Stimulated activated naive B cell treated with anti-CD40 and anti-IgM and Interleukin-4, amounts not matched to agents 10 μg/mL and 1 μg/mL and 100 μg/mL, for 72 hours (primary cell): Measurements from ENCODE around the gene LRRC14B.
"Not testable (repeated sequence)": the region's sequence is repeated elsewhere in the genome, so short reads cannot be mapped to it uniquely, and the experiment has no call there.

Experiments
- ATAC-seq, 2 donors: fragments of 150-1000 bp; cut with Tn5 transposase; replicated peaks; 2 replicates each; pipeline ENCODE4 v1.10.0; 2021; ENCODE audit warnings: moderate library complexity in 1 of 2
- DNase-seq: peaks from one replicate; pipeline ENCODE4 v3.0.0; 2021
- H3K27ac Mint-ChIP-seq: one replicate; pipeline ENCODE4 v1.8.0; 2022; ENCODE audit warnings: mild to moderate bottlenecking, mixed read lengths
- H3K27me3 Mint-ChIP-seq, 2 donors: one replicate each; pipeline ENCODE4 v1.8.0; 2022; ENCODE audit warnings: mixed read lengths in 2 of 2
- H3K36me3 Mint-ChIP-seq, 2 donors: one replicate each; pipeline ENCODE4 v1.8.0; 2022; ENCODE audit warnings: mixed read lengths in 2 of 2, mild to moderate bottlenecking in 1 of 2
- H3K4me1 Mint-ChIP-seq, 2 donors: one replicate each; pipeline ENCODE4 v1.8.0; 2022; ENCODE audit warnings: mixed read lengths in 2 of 2, mild to moderate bottlenecking in 1 of 2
- H3K4me3 Mint-ChIP-seq, 2 donors: one replicate each; pipeline ENCODE4 v1.8.0; 2022; ENCODE audit warnings: mild to moderate bottlenecking in 2 of 2, mixed read lengths in 2 of 2, moderate library complexity in 1 of 2
- H3K9me3 Mint-ChIP-seq, 2 donors: one replicate each; pipeline ENCODE4 v1.8.0; 2022; ENCODE audit warnings: mixed read lengths in 2 of 2, mild to moderate bottlenecking in 1 of 2

Gene LRRC14B

DNA sequence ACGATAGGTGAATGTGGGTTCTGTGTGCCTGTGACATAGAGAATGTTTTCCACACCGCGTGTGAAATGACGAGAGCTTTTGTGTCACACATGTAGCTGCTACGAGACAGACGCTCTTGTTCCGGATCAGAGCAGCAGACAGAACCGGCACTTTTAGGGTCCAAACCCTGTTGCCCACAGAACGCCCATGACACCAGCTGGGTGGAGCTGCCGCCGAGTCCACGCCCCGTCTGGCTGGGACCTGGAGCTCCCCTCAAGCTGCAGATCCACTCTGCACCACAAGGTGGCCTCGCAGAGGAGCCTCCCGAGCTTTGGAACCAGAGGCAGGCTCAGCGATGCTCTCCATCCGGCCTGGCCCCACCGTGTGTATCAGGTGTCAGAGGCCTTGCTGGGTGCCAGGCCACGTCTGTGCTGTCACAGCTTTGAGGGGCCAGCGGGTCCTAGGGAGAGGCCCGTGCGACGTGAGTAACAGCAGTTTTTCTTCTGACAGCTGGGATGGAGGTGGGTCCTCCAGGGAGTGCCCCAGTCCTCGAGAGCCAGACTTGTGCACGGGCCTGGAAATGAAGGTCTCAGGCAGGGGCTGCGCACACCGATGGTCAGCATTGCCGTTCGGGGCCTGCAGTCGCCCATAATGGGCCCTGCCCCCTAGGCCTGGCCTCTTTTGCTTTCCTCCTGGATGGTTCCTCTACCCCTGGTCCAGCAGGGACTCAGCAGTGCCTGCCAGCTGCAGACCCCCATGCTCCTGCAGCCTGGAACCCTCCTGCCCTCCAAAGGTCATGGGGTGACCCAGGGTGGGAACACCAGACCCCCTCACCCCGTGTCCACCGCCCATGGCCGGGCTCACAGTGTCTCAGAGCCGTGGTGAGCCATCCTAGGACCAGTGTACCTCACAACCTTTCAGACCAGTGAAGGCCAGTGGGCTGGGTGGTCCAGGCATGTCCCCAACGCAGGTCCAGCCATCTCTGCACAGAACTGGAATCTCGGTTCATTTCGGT, 2.5 kb upstream of the LRRC14B start:
- Mint-ChIP-seq H3K36me3 (no peaks in the 10 kb centered on the region), H3K27ac (no peak overlapping the region), H3K27me3 (peaks cover 16 to 22% of the 10 kb centered on the region in 2 donors), H3K4me3 (peak overlapping the region; percentile 50 to 54), H3K4me1 (peaks cover 20 to 29% of the 10 kb centered on the region in 2 donors), H3K9me3 (no peaks in the 10 kb centered on the region)
- DNase-seq = peak; percentile 83
- peak; percentile 92 to 93 for ATAC-seq

DNA sequence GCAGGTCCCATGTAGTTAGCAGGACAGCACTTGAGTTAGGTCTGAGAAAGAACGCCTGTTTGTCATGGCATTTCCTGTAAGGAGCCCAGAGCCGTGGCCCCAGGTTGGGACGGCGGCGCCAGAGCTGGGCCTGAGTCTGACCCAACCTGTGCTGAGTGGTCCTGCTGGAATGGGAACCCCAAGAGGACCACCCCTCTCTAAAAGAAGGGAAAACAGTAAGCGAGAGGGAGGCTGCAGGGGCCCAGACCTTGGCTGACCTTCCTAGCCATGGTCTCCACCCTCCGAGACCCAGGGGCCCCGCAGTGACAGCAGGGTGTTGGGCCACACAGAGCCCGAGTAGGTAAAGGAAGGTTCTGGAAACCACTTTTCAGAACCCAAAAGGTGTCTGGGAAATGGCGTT, 1.8 kb upstream of the LRRC14B start:
- Mint-ChIP-seq H3K36me3 (no peaks in the 10 kb centered on the region), H3K27me3 (peaks cover 16 to 22% of the 10 kb centered on the region in 2 donors), H3K4me3 (no peak overlapping the region), H3K27ac (no peak overlapping the region), H3K9me3 (no peaks in the 10 kb centered on the region), H3K4me1 (peaks cover 20 to 29% of the 10 kb centered on the region in 2 donors)
- no peak for DNase-seq
- no peak for ATAC-seq

DNA sequence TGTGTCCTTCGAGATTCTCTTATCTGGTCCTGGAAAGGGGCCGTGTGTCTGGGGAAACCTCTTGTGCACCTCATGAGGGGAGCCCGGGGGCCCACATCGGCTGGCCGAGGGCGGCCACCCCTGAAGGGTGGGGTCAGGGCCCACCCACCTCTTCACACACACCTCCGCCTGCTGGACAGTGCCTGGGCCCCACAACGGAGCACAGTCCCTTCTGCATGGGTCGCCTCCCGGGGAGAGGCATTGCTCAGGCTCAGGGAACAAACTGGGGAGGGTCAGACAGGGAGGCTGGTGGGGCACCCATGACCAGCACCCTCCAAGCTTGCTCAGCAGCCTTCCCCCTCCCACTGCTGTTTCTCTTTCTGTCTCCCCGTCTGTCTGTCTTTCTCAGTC, 1.3 kb upstream of the LRRC14B start:
- ATAC-seq (no peak), DNase-seq (no peak)
- no peak overlapping the region for H3K27ac Mint-ChIP-seq
- peaks cover 20 to 30% of the 10 kb centered on the region in 2 donors for H3K4me1 Mint-ChIP-seq
- no peak overlapping the region for H3K4me3 Mint-ChIP-seq
- peaks cover 16 to 22% of the 10 kb centered on the region in 2 donors for H3K27me3 Mint-ChIP-seq
- no peaks in the 10 kb centered on the region for H3K9me3 Mint-ChIP-seq
- no peaks in the 10 kb centered on the region for H3K36me3 Mint-ChIP-seq

DNA sequence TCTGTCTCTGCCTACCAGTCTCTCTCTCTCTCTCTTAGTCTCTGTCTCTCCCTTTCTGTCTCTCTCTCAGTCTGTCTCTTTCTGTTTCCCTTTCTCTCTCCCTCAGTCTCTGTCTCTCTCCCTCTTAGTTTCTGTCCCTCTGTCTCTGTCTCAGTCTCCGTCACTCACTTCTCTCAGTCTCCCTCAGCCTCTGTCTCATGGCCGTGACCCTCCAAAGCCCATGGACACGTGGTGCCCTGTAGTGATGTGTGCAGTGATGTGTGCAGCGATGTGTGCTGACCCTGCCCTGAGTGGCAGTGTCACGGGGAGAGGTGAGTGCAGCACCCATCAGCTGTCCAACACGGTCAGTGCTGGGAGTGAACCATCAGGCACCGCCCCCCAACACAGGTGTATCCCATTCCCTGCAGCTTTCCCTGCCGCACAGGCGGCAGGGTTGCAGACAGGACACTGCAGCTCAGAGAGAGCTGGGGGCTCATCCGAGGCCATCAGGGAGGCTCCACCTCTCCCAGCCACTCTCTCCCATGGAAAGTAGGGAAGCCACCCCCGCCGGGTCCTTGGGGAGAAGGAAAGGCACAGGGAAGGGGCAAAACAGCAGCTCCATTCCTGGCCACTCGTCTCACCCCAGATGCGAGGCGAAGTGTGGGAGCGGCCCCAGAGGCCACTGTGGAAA, 794 bp upstream of the LRRC14B start:
- ATAC-seq (no peak), DNase-seq (no peak)
- Mint-ChIP-seq H3K27ac (no peak overlapping the region), H3K4me3 (no peak overlapping the region), H3K4me1 (peaks cover 23 to 35% of the 10 kb centered on the region in 2 donors), H3K36me3 (no peaks in the 10 kb centered on the region), H3K27me3 (peaks cover 16 to 22% of the 10 kb centered on the region in 2 donors), H3K9me3 (no peaks in the 10 kb centered on the region)

DNA sequence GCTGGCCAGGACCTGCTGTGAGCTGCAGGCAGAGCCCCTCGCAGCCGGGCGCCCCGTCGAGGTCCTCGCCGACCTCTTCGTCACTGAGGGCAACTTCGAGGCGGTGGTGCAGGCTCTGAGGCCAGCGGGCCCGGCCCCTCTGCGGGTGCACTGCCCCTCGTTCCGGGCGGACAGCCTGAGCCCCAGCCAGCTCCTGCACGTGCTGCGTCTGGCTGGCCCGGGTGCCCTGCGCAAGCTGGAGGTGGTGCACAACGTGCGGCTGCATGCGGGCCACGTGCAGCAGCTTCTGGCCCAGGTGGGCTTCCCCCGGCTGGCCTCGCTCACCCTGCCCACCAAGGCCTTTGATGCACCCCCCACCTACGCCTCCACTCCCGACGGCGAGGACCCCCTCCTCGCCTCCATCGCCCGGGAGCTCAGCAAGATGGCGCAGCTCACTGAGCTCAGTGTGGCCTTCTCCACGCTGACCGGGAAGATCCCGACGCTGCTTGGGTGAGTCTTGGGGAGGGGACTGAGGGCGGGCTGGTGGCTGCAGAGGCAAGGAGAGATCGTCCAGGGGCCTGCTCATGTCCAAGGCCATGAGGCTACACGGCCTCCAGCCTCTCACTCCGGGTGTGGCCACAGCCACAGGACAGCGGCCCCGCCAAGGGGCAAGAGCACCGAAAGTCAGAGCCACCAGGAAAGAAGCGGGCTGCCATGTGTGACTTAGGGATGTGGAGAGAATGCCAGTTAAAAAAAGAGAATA, 825 bp downstream of the LRRC14B start:
- Mint-ChIP-seq H3K9me3 (no peaks in the 10 kb centered on the region), H3K27ac (no peak overlapping the region), H3K36me3 (no peaks in the 10 kb centered on the region), H3K27me3 (peaks cover 16 to 22% of the 10 kb centered on the region in 2 donors), H3K4me3 (peak overlapping the region; percentile 56 to 57), H3K4me1 (peaks cover 24 to 38% of the 10 kb centered on the region in 2 donors)
- DNase-seq (no peak), ATAC-seq (no peak)

DNA sequence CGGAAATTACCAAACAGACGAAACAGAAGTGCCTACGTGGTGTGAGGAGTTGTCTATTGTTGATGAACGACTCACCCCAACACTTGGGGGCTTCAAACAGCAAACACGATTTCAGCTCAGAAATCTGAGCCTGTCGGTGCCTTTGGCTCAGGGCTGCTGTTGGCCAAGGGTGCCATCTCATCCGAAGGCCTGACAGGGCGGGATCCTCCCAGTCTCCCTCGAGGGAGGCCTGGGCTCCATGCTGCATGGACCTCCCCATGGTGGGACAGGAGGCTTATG, 1.3 kb downstream of the LRRC14B start:
- Mint-ChIP-seq H3K4me1 (peaks cover 24 to 38% of the 10 kb centered on the region in 2 donors), H3K27ac (no peak overlapping the region), H3K9me3 (no peaks in the 10 kb centered on the region), H3K27me3 (peaks cover 16 to 22% of the 10 kb centered on the region in 2 donors), H3K4me3 (no peak overlapping the region), H3K36me3 (no peaks in the 10 kb centered on the region)
- DNase-seq = no peak
- no peak for ATAC-seq

DNA sequence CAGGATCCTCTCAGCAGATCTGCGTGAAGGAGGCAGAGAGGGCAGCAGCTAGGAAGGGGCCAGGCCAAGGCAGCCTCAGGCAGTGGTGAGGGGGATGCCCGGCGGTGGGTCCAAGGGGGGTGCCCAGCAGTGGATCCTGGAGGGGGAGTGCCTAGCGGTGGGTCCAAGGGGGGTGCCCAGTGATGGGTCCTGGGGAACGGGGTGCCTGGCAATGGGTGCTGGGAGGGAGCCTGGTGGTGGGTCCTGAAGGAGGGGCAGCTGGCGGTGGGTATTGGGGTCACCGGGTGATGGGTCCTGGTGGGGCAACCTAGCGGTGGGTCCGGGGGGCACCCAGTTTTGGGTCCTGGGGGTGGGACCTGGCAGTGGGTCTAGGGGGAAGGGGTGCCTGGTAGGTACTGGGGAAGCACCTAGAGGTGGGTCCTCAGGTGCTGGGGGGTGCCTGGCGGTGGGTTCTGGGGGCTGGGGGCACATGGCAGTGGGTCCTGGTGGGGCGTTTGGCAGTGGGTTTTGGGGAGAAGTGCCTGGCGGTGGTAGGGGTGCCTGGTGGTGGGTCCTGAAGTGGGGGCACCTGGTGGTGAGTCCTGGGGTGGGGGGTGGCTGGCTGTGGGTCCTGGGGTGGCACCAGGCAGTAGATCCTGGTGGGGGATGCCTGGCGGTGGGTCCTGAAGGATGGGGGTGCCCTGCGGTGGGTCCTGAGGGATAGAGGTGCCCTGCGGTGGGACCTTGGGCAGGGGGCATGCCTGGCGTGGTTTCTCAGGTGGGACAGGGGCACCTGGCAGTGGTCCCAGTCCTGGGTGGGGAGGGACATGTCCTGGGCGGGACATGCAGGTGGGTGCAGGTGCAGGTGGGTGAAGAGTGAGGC, 1.9 kb downstream of the LRRC14B start:
- DNase-seq (no peak), ATAC-seq (no peak)
- no peaks in the 10 kb centered on the region for H3K36me3 Mint-ChIP-seq
- H3K27ac Mint-ChIP-seq = no peak overlapping the region
- no peaks in the 10 kb centered on the region for H3K9me3 Mint-ChIP-seq
- H3K4me3 Mint-ChIP-seq = no peak overlapping the region
- peaks cover 22 to 35% of the 10 kb centered on the region in 2 donors for H3K4me1 Mint-ChIP-seq
- H3K27me3 Mint-ChIP-seq = peaks cover 16 to 22% of the 10 kb centered on the region in 2 donors

DNA sequence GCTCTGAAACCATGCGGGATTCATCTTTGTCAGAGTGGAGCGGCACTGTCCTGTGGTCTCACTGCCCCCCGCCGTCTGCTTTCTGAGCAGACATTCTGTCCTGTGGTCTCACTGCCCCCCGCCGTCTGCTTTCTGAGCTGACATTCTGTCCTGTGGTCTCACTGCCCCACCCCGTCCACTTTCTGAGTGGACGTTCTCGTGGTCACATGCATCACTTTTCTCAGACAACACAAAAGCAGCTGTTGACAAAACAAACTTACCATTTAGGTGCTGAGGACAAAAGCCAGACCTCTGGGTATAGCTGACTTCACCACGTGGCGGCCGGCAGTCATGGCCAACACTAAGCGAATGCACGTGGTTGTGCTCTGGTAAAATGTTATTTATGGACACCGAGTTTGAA, 2.8 kb downstream of the LRRC14B start:
- Mint-ChIP-seq H3K27ac (no peak overlapping the region), H3K9me3 (no peaks in the 10 kb centered on the region), H3K4me1 (peaks cover 15 to 26% of the 10 kb centered on the region in 2 donors), H3K4me3 (no peak overlapping the region), H3K36me3 (peaks cover 0 to 4% of the 10 kb centered on the region in 2 donors), H3K27me3 (peaks cover 16 to 17% of the 10 kb centered on the region in 2 donors)
- DNase-seq (no peak), ATAC-seq (no peak)

DNA sequence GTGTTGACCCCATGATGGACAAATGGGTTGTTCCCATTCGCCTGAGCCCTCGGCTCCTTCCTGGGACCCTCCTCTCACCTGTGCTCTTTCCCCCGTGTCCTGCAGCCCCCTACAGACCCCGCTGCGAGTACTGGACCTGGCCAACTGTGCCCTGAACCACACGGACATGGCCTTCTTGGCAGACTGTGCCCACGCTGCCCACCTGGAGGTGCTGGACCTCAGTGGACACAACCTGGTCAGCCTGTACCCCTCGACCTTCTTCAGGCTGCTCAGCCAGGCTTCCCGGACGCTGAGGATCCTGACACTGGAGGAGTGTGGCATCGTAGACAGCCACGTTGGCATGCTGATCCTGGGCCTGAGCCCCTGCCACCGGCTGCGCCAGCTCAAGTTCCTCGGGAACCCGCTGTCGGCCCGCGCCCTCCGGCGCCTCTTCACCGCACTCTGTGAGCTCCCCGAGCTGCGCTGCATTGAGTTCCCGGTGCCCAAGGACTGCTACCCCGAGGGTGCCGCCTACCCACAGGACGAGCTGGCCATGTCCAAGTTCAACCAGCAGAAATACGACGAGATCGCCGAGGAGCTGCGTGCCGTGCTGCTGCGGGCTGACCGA, 3.4 kb downstream of the LRRC14B start:
- DNase-seq (no peak), ATAC-seq (no peak)
- H3K9me3 Mint-ChIP-seq = no peaks in the 10 kb centered on the region
- peaks cover 15 to 25% of the 10 kb centered on the region in 2 donors for H3K4me1 Mint-ChIP-seq
- no peak overlapping the region for H3K4me3 Mint-ChIP-seq
- H3K27me3 Mint-ChIP-seq = peaks cover 16 to 17% of the 10 kb centered on the region in 2 donors
- H3K36me3 Mint-ChIP-seq = peaks cover 0 to 8% of the 10 kb centered on the region in 2 donors
- no peak overlapping the region for H3K27ac Mint-ChIP-seq

DNA sequence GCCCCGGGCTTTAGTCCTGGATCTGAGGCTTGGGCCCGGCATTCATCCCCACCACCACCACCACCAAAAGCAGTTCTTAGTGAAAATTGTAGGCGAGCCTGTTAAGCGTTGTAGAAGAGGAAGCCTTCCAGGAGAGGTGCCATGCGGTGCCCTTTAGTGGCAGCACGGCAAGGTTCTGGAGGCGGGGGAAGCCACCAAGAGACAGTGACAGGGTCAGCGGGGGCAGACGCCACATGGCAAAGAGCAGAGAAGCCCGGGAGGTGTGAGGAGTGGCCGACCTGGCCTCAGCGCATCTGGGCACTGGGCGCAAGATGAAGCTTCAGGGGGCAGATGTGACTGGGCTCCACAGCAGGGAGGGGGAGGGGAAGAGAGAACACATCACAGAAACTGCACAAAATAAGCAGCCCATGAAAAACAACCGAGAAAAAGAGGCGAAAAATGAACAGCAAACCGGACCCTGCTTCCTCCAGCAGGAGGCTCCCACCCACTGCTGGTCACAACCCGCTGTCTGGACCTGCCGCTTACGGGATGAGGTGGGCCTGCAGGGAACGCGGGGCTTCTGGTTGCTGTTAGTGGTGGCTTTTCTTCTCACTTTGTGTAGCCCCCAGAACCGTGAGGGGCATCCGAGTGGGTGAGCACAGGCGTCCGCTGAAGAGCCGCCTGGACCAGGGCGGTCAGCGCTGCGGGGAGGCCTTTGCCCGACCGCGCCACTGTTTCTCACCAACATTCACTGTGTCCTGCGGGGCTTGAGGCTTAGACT, 4.3 kb downstream of the LRRC14B start:
- Mint-ChIP-seq H3K9me3 (no peaks in the 10 kb centered on the region), H3K36me3 (peaks cover 0 to 10% of the 10 kb centered on the region in 2 donors), H3K4me3 (no peak overlapping the region), H3K27ac (no peak overlapping the region), H3K4me1 (peaks cover 13 to 19% of the 10 kb centered on the region in 2 donors), H3K27me3 (peaks cover 9 to 12% of the 10 kb centered on the region in 2 donors)
- ATAC-seq = no peak
- no peak for DNase-seq

DNA sequence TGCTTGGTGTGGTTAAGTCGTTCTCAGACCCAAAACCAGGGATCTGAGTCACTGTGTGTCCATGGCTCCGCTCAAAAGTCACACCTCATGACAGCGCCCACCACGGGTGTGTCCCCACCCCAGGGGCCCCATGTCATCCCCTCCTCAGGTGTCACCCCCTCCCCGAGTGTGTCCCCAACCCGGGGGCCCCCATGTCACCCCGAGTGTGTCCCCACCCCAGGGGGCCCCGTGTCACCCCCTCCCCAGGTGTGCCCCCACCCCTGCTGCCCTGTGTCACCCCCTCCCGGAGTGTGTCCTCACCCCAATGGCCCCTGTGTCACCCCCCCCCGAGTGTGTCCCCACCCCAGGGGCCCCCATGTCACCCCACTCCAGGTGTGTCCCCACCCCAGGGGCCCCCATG, 5.1 kb downstream of the LRRC14B start:
- no peak for DNase-seq
- no peak overlapping the region for H3K4me3 Mint-ChIP-seq
- H3K27ac Mint-ChIP-seq = no peak overlapping the region
- ATAC-seq = no peak
- peaks cover 0 to 10% of the 10 kb centered on the region in 2 donors for H3K36me3 Mint-ChIP-seq
- H3K27me3 Mint-ChIP-seq = peaks cover 9% of the 10 kb centered on the region in 2 donors
- no peaks in the 10 kb centered on the region for H3K9me3 Mint-ChIP-seq
- H3K4me1 Mint-ChIP-seq = peaks cover 14 to 20% of the 10 kb centered on the region in 2 donors

DNA sequence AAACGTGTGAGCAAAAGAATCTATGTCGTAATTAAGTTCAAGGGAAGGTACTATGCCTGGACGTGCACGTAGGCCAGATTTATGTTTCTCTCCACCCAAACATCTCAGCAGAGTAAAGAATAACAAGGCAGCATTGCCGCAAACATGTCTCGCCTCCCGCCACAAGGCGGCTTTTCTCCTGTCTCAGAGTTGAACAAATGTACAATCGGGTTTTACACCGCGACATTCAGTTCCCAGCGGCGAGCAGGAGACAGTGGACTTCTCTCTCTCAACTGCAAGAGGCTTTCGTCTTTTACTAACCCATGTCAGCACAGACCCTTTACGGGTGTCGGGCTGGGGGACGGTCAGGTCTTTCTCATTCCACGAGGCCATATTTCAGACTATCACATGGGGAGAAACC, 5.7 kb downstream of the LRRC14B start:
- Mint-ChIP-seq H3K4me1 (peaks cover 18 to 26% of the 10 kb centered on the region in 2 donors), H3K36me3 (peaks cover 0 to 13% of the 10 kb centered on the region in 2 donors)
- H3K4me3 Mint-ChIP-seq, H3K9me3 Mint-ChIP-seq, H3K27ac Mint-ChIP-seq, DNase-seq, H3K27me3 Mint-ChIP-seq, ATAC-seq: not testable (repeated sequence)
